ENCODE results near the gene STAT5B. TPM values are rescaled to one million over a fixed set of nuclear protein-coding genes. Genes with fewer than 3 reads are reported as not detected.

STAT5B gene
- total and polyA plus RNA-seq, 10 donors = 26.4 to 171 (median 101) TPM

Other genes with a start within 250 kb of the STAT5B start
- 1 to 10 TPM in 2 of 7 donors, under 1 TPM in 5; 0.43 to 1.6 (median 0.85) TPM for gene C17orf113, start 225.8 kb downstream of the STAT5B start, total RNA-seq
- gene C17orf113, start 225.8 kb downstream of the STAT5B start, polyA plus RNA-seq = under 1 TPM; 0.35 to 0.51 (median 0.43) TPM
- gene ZNF385C, start 177.9 kb downstream of the STAT5B start, total RNA-seq = under 1 TPM in 5 of 7 donors, not detected in 2; 0.17 to 0.60 (median 0.44) TPM
- gene ZNF385C, start 177.9 kb downstream of the STAT5B start, polyA plus RNA-seq = under 1 TPM; 0.26 to 0.46 (median 0.38) TPM
- gene DHX58, start 163.7 kb downstream of the STAT5B start, total RNA-seq = 10 to 100 TPM; 23.0 to 30.9 (median 25.5) TPM
- 10 to 100 TPM; 20.9 to 41.2 (median 38.1) TPM for gene DHX58, start 163.7 kb downstream of the STAT5B start, polyA plus RNA-seq
- 10 to 100 TPM; 37.8 to 51.5 (median 47.1) TPM for gene KAT2A, start 155.0 kb downstream of the STAT5B start, total RNA-seq
- gene KAT2A, start 155.0 kb downstream of the STAT5B start, polyA plus RNA-seq = 100 to 1,000 TPM; 101 to 168 (median 145) TPM
- under 1 TPM in 1 of 7 donors, not detected in 6; 0.19 TPM for gene HSPB9, start 153.6 kb downstream of the STAT5B start, total RNA-seq
- gene HSPB9, start 153.6 kb downstream of the STAT5B start, polyA plus RNA-seq = under 1 TPM; 0.11 to 0.17 (median 0.16) TPM
- gene RAB5C, start 121.4 kb downstream of the STAT5B start, total RNA-seq = 100 to 1,000 TPM; 120 to 181 (median 148) TPM
- 100 to 1,000 TPM in 1 of 3 donors, 10 to 100 TPM in 2; 70.0 to 152 (median 89.2) TPM for gene RAB5C, start 121.4 kb downstream of the STAT5B start, polyA plus RNA-seq
- under 1 TPM; 0.17 to 0.52 (median 0.26) TPM for gene KCNH4, start 95.2 kb downstream of the STAT5B start, total RNA-seq
- under 1 TPM; 0.14 to 0.32 (median 0.15) TPM for gene KCNH4, start 95.2 kb downstream of the STAT5B start, polyA plus RNA-seq
- not detected for gene HCRT, start 90.9 kb downstream of the STAT5B start, total RNA-seq
- gene HCRT, start 90.9 kb downstream of the STAT5B start, polyA plus RNA-seq = not detected
- 100 to 1,000 TPM in 3 of 7 donors, 10 to 100 TPM in 4; 29.4 to 122 (median 58.0) TPM for gene GHDC, start 81.9 kb downstream of the STAT5B start, total RNA-seq
- 10 to 100 TPM; 22.0 to 33.1 (median 26.1) TPM for gene GHDC, start 81.9 kb downstream of the STAT5B start, polyA plus RNA-seq
- 100 to 1,000 TPM in 1 of 7 donors, 10 to 100 TPM in 6; 63.7 to 131 (median 76.5) TPM for gene STAT5A, start 12.1 kb upstream of the STAT5B start, total RNA-seq
- gene STAT5A, start 12.1 kb upstream of the STAT5B start, polyA plus RNA-seq = 10 to 100 TPM; 22.7 to 42.3 (median 28.4) TPM
- gene STAT3, start 112.1 kb upstream of the STAT5B start, total RNA-seq = 100 to 1,000 TPM; 229 to 326 (median 266) TPM
- gene STAT3, start 112.1 kb upstream of the STAT5B start, polyA plus RNA-seq = 10 to 100 TPM; 18.3 to 49.8 (median 24.1) TPM
- 100 to 1,000 TPM; 129 to 224 (median 150) TPM for gene CAVIN1, start 146.9 kb upstream of the STAT5B start, total RNA-seq
- 100 to 1,000 TPM in 1 of 3 donors, 10 to 100 TPM in 2; 25.3 to 129 (median 34.7) TPM for gene CAVIN1, start 146.9 kb upstream of the STAT5B start, polyA plus RNA-seq
- gene ATP6V0A1, start 182.5 kb upstream of the STAT5B start, total RNA-seq = 100 to 1,000 TPM in 5 of 7 donors, 10 to 100 TPM in 2; 87.4 to 140 (median 126) TPM
- gene ATP6V0A1, start 182.5 kb upstream of the STAT5B start, polyA plus RNA-seq = 10 to 100 TPM; 23.0 to 74.0 (median 50.7) TPM